HepG2 (cell line): ENCODE data around the gene UBXN1. TPM values are rescaled to one million over a fixed set of nuclear protein-coding genes. Genes with fewer than 3 reads are reported as not detected.

Source experiments
- CHD2 ChIP-seq: IDR thresholded peaks from 2 replicates; pipeline ENCODE4 v1.6.1; 2011; ENCODE audit warnings: low read depth, low read length, improper control_type of control experiment
- EHMT2 ChIP-seq: fragments of 200-600 bp; sonication (generic); IDR thresholded peaks from 2 replicates; pipeline ENCODE4 v1.7.0; 2017; ENCODE audit warnings: antibody characterized with exemption, low read depth, low read length, borderline replicate concordance
- ETV5 ChIP-seq: IDR thresholded peaks from 2 replicates; pipeline ENCODE4 v1.6.1; 2018; ENCODE audit warnings: missing biosample characterization, missing genetic modification reagents, inconsistent platforms, borderline replicate concordance
- FOXO4 ChIP-seq: sonication (generic); formaldehyde crosslinking; conservative IDR thresholded peaks from 2 replicates; pipeline ENCODE4 v1.8.1; 2023; ENCODE audit warnings: missing genetic modification reagents
- IKZF4 ChIP-seq: sonication (generic); formaldehyde crosslinking; IDR thresholded peaks from 2 replicates; pipeline ENCODE4 v1.5.1; 2020; ENCODE audit warnings: borderline replicate concordance, mild to moderate bottlenecking, low read depth, missing genetic modification reagents; ENCODE audit errors: not compliant biosample characterization
- KAT8 ChIP-seq: IDR thresholded peaks from 2 replicates; pipeline ENCODE4 v1.6.1; 2016; ENCODE audit warnings: missing genetic modification reagents, missing compliant biosample characterization
- NFE2 ChIP-seq: sonication (generic); formaldehyde crosslinking; IDR thresholded peaks from 2 replicates; pipeline ENCODE4 v1.4.0; 2020; ENCODE audit warnings: missing genetic modification reagents
- NR2F1 ChIP-seq, 2 experiments: fragments of 450-650 bp in 1 of 2; formaldehyde crosslinking in 1 of 2; IDR thresholded peaks; 2 replicates each; pipeline versions ENCODE4 v1.5.0 to v1.6.1; 2016 to 2020; ENCODE audit warnings: mild to moderate bottlenecking in 1 of 2, missing compliant biosample characterization in 1 of 2, missing genetic modification reagents in 1 of 2, moderate library complexity in 1 of 2
- NR2F6 ChIP-seq, 2 experiments: IDR thresholded peaks; 2 replicates each; pipeline ENCODE4 v1.6.1; 2016; ENCODE audit warnings: antibody characterized with exemption in 1 of 2, mild to moderate bottlenecking in 1 of 2
- NRL ChIP-seq: sonication (generic); formaldehyde crosslinking; IDR thresholded peaks from 2 replicates; pipeline ENCODE4 v1.5.0; 2020; ENCODE audit warnings: missing genetic modification reagents, mild to moderate bottlenecking, moderate library complexity, borderline replicate concordance
- PREB ChIP-seq: sonication (generic); formaldehyde crosslinking; IDR thresholded peaks from 2 replicates; pipeline ENCODE4 v1.4.0; 2020; ENCODE audit warnings: missing genetic modification reagents
- REL ChIP-seq: sonication (generic); formaldehyde crosslinking; conservative IDR thresholded peaks from 2 replicates; pipeline ENCODE4 v1.8.0; 2022; ENCODE audit warnings: mild to moderate bottlenecking, missing genetic modification reagents, moderate library complexity
- TBL1XR1 ChIP-seq: fragments of 150-350 bp; IDR thresholded peaks from 2 replicates; pipeline ENCODE4 v1.6.1; 2014; ENCODE audit warnings: borderline replicate concordance, low read length; ENCODE audit not compliant: partially characterized antibody
- TEAD3 ChIP-seq: optimal IDR thresholded peaks from 2 replicates; pipeline ENCODE3; 2016; ENCODE audit warnings: borderline replicate concordance
- TFDP2 ChIP-seq: sonication (generic); formaldehyde crosslinking; IDR thresholded peaks from 2 replicates; pipeline ENCODE4 v1.4.0; 2020; ENCODE audit warnings: missing genetic modification reagents
- TMF1 ChIP-seq: sonication (generic); formaldehyde crosslinking; IDR thresholded peaks from 2 replicates; pipeline ENCODE4 v1.8.1; 2022; ENCODE audit warnings: low read depth, missing genetic modification reagents
- ZNF256 ChIP-seq: sonication (generic); formaldehyde crosslinking; conservative IDR thresholded peaks from 2 replicates; pipeline ENCODE4 v1.4.0; 2020; ENCODE audit warnings: missing genetic modification reagents
- ZNF274 ChIP-seq: sonication (generic); formaldehyde crosslinking; IDR thresholded peaks from 2 replicates; pipeline ENCODE4 v1.5.1; 2020; ENCODE audit warnings: mild to moderate bottlenecking, missing genetic modification reagents
- ZNF326 ChIP-seq: sonication (generic); formaldehyde crosslinking; IDR thresholded peaks from 2 replicates; pipeline ENCODE4 v1.4.0; 2020; ENCODE audit warnings: missing genetic modification reagents, borderline replicate concordance
- ZNF512 ChIP-seq: sonication (generic); formaldehyde crosslinking; IDR thresholded peaks from 2 replicates; pipeline ENCODE4 v1.4.0; 2020; ENCODE audit warnings: mild to moderate bottlenecking, missing genetic modification reagents
- ZNF547 ChIP-seq: sonication (generic); formaldehyde crosslinking; IDR thresholded peaks from 2 replicates; pipeline ENCODE4 v1.5.1; 2020; ENCODE audit warnings: mild to moderate bottlenecking, missing genetic modification reagents
- ZNF616 ChIP-seq: sonication (generic); formaldehyde crosslinking; IDR thresholded peaks from 2 replicates; pipeline ENCODE4 v1.5.0; 2020; ENCODE audit warnings: low read depth, mild to moderate bottlenecking, missing genetic modification reagents
- ZNF720 ChIP-seq: sonication (generic); formaldehyde crosslinking; IDR thresholded peaks from 2 replicates; pipeline ENCODE4 v1.4.0; 2020; ENCODE audit warnings: missing genetic modification reagents
- polyA plus RNA-seq, 8 experiments: library from polyadenylated mRNA; depleted of rRNA in 3 of 8; stranded (reverse) in 7 of 8; unstranded in 1 of 8; fragments of >200 nt; fragmentation: Illumina TruSeq in 4 of 8; extraction: Trizol in 4 of 8; gene quantifications; 2 replicates each; pipeline versions ENCODE4 v1.2.1 to v1.2.3, GENCODE V29; 2011 to 2016; ENCODE audit warnings: low read depth in 4 of 8, missing spikeins in 1 of 8, mixed read lengths in 1 of 8; ENCODE audit not compliant: insufficient read depth in 1 of 8
- total RNA-seq, 5 experiments: library from RNA; depleted of rRNA; stranded (reverse); fragments of >200 nt; fragmentation: Illumina TruSeq; extraction: Trizol; gene quantifications; 2 replicates each; pipeline ENCODE4 v1.2.3, GENCODE V29; 2016; ENCODE audit warnings: low read depth in 1 of 5

The UBXN1 gene
- total and polyA plus RNA-seq, 2 of the 13 experiments (the other 11 are each of a cell fraction or from before 2014, with no cell fraction given), result 47.5 to 52.4 TPM

- TF ChIP-seq ETV5 (CRISPR knock-in tag) (peak; percentile 10; the same call in 1 of the 2 replicates), TBL1XR1 (no peak), TMF1 (no peak), FOXO4 (CRISPR knock-in tag) (no peak), IKZF4 (CRISPR knock-in tag) (no peak), TFDP2 (CRISPR knock-in tag) (peak; percentile 7; the same call in 1 of the 2 replicates), ZNF274 (no peak), NRL (no peak), REL (CRISPR knock-in tag) (0 out of 2 replicates have a peak, but pooled peaks have one; percentile 13), ZNF256 (0 out of 2 replicates have a peak, but pooled peaks have one; percentile 60), ZNF616 (CRISPR knock-in tag) (no peak), EHMT2 (no peak), NFE2 (CRISPR knock-in tag) (no peak), ZNF326 (CRISPR knock-in tag) (no peak), NR2F6 (IDR thresholded peaks at IDR 0.05) (no peak), NR2F6 (CRISPR knock-in tag; IDR thresholded peaks at IDR 0.05) (no peak), PREB (CRISPR knock-in tag) (no peak), CHD2 (no peak), ZNF720 (CRISPR knock-in tag) (no peak), TEAD3 (CRISPR knock-in tag) (no peak), ZNF512 (CRISPR knock-in tag) (no peak), ZNF547 (CRISPR knock-in tag) (no peak), NR2F1 (CRISPR knock-in tag; IDR thresholded peaks at IDR 0.05) (no peak), KAT8 (CRISPR knock-in tag) (peak; percentile 90)
Measured at GRCh38 chr11:62728171-62728988, 49.5 kb upstream of the UBXN1 start, which contains the start of gene TTC9C (continued).
